K562 (cell line): ENCODE data around the gene DNAJC9. TPM values are rescaled to one million over a fixed set of nuclear protein-coding genes. Genes with fewer than 3 reads are reported as not detected.

Experiments
- ATAC-seq: fragments of 200-7000 bp; cut with Tn5 transposase; 3 replicates; pipeline ENCODE4 v1.9.1; 2020; ENCODE audit warnings: moderate library complexity
- BruUV-seq: library from RNA; stranded (reverse); fragments of 400-500 nt; replicated peaks from 2 replicates; lab custom pipeline; 2021; lab: Mats Ljungman, UMichigan
- CTCF ChIA-PET: fragments of 300-600 bp; formaldehyde crosslinking; extraction: SDS; loops from one replicate; lab custom pipeline; 2021; ENCODE audit warnings: low intra/inter-chr PET ratio; lab: Yijun Ruan, JAX
- POLR2A ChIA-PET: fragments of 300-600, 350-650 bp; sonication (Branson Sonifier 250); formaldehyde crosslinking; extraction: SDS; loops from one replicate; lab custom pipeline; 2021; ENCODE audit warnings: antibody characterized with exemption, inconsistent platforms; lab: Yijun Ruan, JAX
- DNase-seq, 4 experiments: peaks; one replicate each; pipeline versions ENCODE4 v3.0.0 to v3.0.0-alpha.2; 2011 to 2018; ENCODE audit warnings: low spot score in 3 of 4, mixed read lengths in 3 of 4; ENCODE audit errors: extremely low read depth in 1 of 4
- FAIRE-seq: peaks from 2 replicates; lab custom pipeline; 2011; peaks lifted over from hg19 to GRCh38; lab: Jason Lieb, UNC
- H2AFZ ChIP-seq: 2 replicates; pipeline ENCODE4 v1.6.0; 2011; ENCODE audit warnings: low read depth, low read length, control low read depth, inconsistent platforms
- H3K27ac ChIP-seq: fragments of 200-600 bp; 3 replicates; pipeline ENCODE4 v1.8.0; 2011; ENCODE audit warnings: low read depth, mild to moderate bottlenecking, control low read depth, inconsistent platforms, low read length, moderate library complexity, mixed read lengths; ENCODE audit errors: extremely low read depth
- H3K27me3 ChIP-seq, 2 experiments: fragments of 300-600 bp in 1 of 2; 2 replicates in 1 of 2; 3 replicates in 1 of 2; pipeline versions ENCODE4 v1.6.0 to v1.8.0; 2011; ENCODE audit warnings: inconsistent platforms in 2 of 2, low read length in 2 of 2, mild to moderate bottlenecking in 1 of 2, mixed read lengths in 1 of 2, moderate library complexity in 1 of 2; ENCODE audit not compliant: control insufficient read depth in 2 of 2, insufficient read depth in 2 of 2
- H3K36me3 ChIP-seq: fragments of 300-600 bp; 3 replicates; pipeline ENCODE4 v1.8.0; 2011; ENCODE audit warnings: mild to moderate bottlenecking, low read length, inconsistent platforms; ENCODE audit not compliant: control insufficient read depth, insufficient read depth
- H3K4me1 ChIP-seq, 2 experiments: fragments of 200-600 bp in 1 of 2; replicated peaks in 1 of 2; 2 replicates in 1 of 2; 3 replicates in 1 of 2; pipeline versions ENCODE4 v1.5.1 to v1.8.0; 2011; ENCODE audit warnings: inconsistent platforms in 2 of 2, low read length in 2 of 2, mild to moderate bottlenecking in 1 of 2, mixed read lengths in 1 of 2, moderate library complexity in 1 of 2; ENCODE audit not compliant: control insufficient read depth in 2 of 2, insufficient read depth in 2 of 2
- H3K4me2 ChIP-seq: 2 replicates; pipeline ENCODE4 v1.6.1; 2011; ENCODE audit warnings: low read length, control low read depth, inconsistent platforms, mixed read lengths; ENCODE audit not compliant: insufficient read depth
- H3K4me3 ChIP-seq: fragments of 200-600 bp; sonication (generic), shearing (Covaris generic); 2 replicates; pipeline ENCODE4 v1.5.1; 2016; ENCODE audit warnings: control low read depth, inconsistent platforms
- H3K79me2 ChIP-seq: fragments of 200-600 bp; 3 replicates; pipeline ENCODE4 v1.8.0; 2011; ENCODE audit warnings: low read length, inconsistent platforms; ENCODE audit not compliant: control insufficient read depth, insufficient read depth
- H3K9ac ChIP-seq, 2 experiments: 2 replicates each; pipeline versions ENCODE4 v1.6.0 to v1.6.1; 2011; ENCODE audit warnings: low read depth in 2 of 2, low read length in 2 of 2, control low read depth in 1 of 2, inconsistent platforms in 1 of 2, mild to moderate bottlenecking in 1 of 2, mixed read lengths in 1 of 2; ENCODE audit not compliant: insufficient read depth in 1 of 2
- H3K9me1 ChIP-seq: one replicate; pipeline ENCODE4 v1.6.0; 2011; ENCODE audit warnings: inconsistent platforms, mild to moderate bottlenecking, low read length, moderate library complexity; ENCODE audit not compliant: control insufficient read depth, insufficient read depth
- H3K9me3 ChIP-seq: replicated peaks from 2 replicates; pipeline ENCODE4 v1.5.1; 2011; ENCODE audit warnings: low read depth, low read length, inconsistent platforms; ENCODE audit not compliant: control insufficient read depth, insufficient read depth
- H4K20me1 ChIP-seq: replicated peaks from 2 replicates; pipeline ENCODE4 v1.6.1; 2011; ENCODE audit warnings: low read length, inconsistent platforms, mixed read lengths; ENCODE audit not compliant: control insufficient read depth, insufficient read depth
- CEBPB ChIP-seq: fragments of 450-650 bp; IDR thresholded peaks from 2 replicates; pipeline ENCODE4 v1.6.1; 2016; ENCODE audit warnings: missing genetic modification characterization, missing compliant biosample characterization
- CEBPG ChIP-seq, 3 experiments: fragments of 200-800 bp in 1 of 3; sonication (Bioruptor generic) in 1 of 3; sonication (generic) in 1 of 3; formaldehyde crosslinking in 1 of 3; IDR thresholded peaks in 2 of 3; conservative IDR thresholded peaks in 1 of 3; 2 replicates each; pipeline versions ENCODE4 v1.6.1 to v1.8.0; 2016 to 2022; ENCODE audit warnings: missing compliant biosample characterization in 2 of 3, missing genetic modification characterization in 2 of 3, mild to moderate bottlenecking in 1 of 3, missing genetic modification reagents in 1 of 3
- GABPA ChIP-seq: fragments of 200-800 bp; sonication (Bioruptor generic); conservative IDR thresholded peaks from 2 replicates; pipeline ENCODE4 v1.6.1; 2016; ENCODE audit warnings: low read depth, missing genetic modification characterization, missing compliant biosample characterization
- KLF10 ChIP-seq: fragments of 250-450 bp; sonication (Bioruptor Pico); IDR thresholded peaks from 2 replicates; pipeline ENCODE4 v1.6.1; 2021; ENCODE audit warnings: matching md5 sums
- SETDB1 ChIP-seq: IDR thresholded peaks from one replicate; pipeline ENCODE4 v1.6.1; 2012; ENCODE audit warnings: low read length, control low read depth, inconsistent platforms
- WGBS: fragments of 100-300 bp; shearing (Covaris generic); methylation state at CpG from one replicate; pipeline ENCODE4 v1.1.6; 2016; ENCODE audit warnings: low coverage, mixed read lengths; ENCODE audit not compliant: insufficient coverage; ENCODE audit errors: missing lambda C conversion rate; 5-methylcytosine and 5-hydroxymethylcytosine counted together
- in situ Hi-C: fragments of 300-500 bp; cut with MboI; formaldehyde crosslinking; loops from 4 replicates; pipeline ENCODE4 v1.15.0; 2018; ENCODE audit warnings: inconsistent platforms, mixed read lengths
- intact Hi-C: fragments of 100-400 bp; cut with micrococcal nuclease; formaldehyde crosslinking; loops from 2 replicates; pipeline ENCODE4 v1.14.2; 2022
- polyA plus RNA-seq, 8 experiments: library from polyadenylated mRNA; depleted of rRNA in 4 of 8; stranded (reverse) in 5 of 8; unstranded in 3 of 8; fragments of >200 nt; fragmentation: Nextera tagmentation in 2 of 8; fragmentation: Illumina TruSeq in 1 of 8; extraction: Ambion mirVana in 2 of 8; extraction: Trizol in 1 of 8; gene quantifications; 2 replicates each; pipeline versions ENCODE4 v1.2.1 to v1.2.3, GENCODE V29; 2011 to 2014; ENCODE audit warnings: inconsistent platforms in 1 of 8, missing spikeins in 1 of 8
- total RNA-seq, 7 experiments: library from RNA; depleted of rRNA in 6 of 7; stranded (reverse); fragments of >200 nt in 6 of 7; fragmentation: Illumina TruSeq in 2 of 7; extraction: Trizol in 2 of 7; gene quantifications; 2 replicates each; pipeline versions ENCODE4 v1.2.1 to v1.2.3, GENCODE V29; 2011 to 2021; ENCODE audit warnings: low replicate concordance in 1 of 7
- TF ChIP-seq, protein P1 (sequence below): fragments of 450-650 bp; formaldehyde crosslinking; IDR thresholded peaks from 2 replicates; pipeline ENCODE4 v1.4.0; 2022; ENCODE audit warnings: mild to moderate bottlenecking, moderate library complexity

The DNAJC9 gene
- total and polyA plus RNA-seq, 9 of the 15 experiments (the other 6 are each of a cell fraction or from before 2014, with no cell fraction given), result 66.7 to 133 (median 102) TPM

GRCh38 chr10:73220989-73221388, 26.1 kb downstream of the DNAJC9 start:
- no peaks in the 10 kb centered on the region for H3K9me3 ChIP-seq
- in situ Hi-C loops (no loop called here), intact Hi-C loops (no loop called here)
- no peaks in the 10 kb centered on the region for H3K27me3 ChIP-seq
- TF ChIP-seq SETDB1, result no peak
- no peak for TF ChIP-seq CEBPG (CRISPR knock-in tag; IDR thresholded peaks at IDR 0.05)
- peak; percentile 17 to 85; a peak in 2 of 4 replicates for TF ChIP-seq CEBPG (tag; conservative IDR thresholded peaks at IDR 0.05 in 1 of 2, IDR thresholded peaks at IDR 0.05 in 1 of 2)
- no peak for TF ChIP-seq GABPA (tag)
- no peak for TF ChIP-seq KLF10 (CRISPR knock-in tag)
- TF ChIP-seq, protein P1, sequence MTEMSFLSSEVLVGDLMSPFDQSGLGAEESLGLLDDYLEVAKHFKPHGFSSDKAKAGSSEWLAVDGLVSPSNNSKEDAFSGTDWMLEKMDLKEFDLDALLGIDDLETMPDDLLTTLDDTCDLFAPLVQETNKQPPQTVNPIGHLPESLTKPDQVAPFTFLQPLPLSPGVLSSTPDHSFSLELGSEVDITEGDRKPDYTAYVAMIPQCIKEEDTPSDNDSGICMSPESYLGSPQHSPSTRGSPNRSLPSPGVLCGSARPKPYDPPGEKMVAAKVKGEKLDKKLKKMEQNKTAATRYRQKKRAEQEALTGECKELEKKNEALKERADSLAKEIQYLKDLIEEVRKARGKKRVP (CRISPR knock-in tag), result no peak
- TF ChIP-seq CEBPB, result peak; percentile 80; the same call in 1 of the 2 replicates
- FAIRE-seq, result no peak
- no peaks in the 10 kb centered on the region for H3K79me2 ChIP-seq
- POLR2A ChIA-PET, result interaction anchor here (0.5 to 1.2 kb wide), 2 partner anchors 13 to 56 kb away, joined by 3 to 5 read pairs; no protein-coding TSS in a partner anchor
- no peak for ATAC-seq
- H3K36me3 ChIP-seq, result no peaks in the 10 kb centered on the region
- H3K27ac ChIP-seq, result no peak overlapping the region
- H4K20me1 ChIP-seq, result no peaks in the 10 kb centered on the region
- H2AFZ ChIP-seq, result no peak overlapping the region
- H3K4me2 ChIP-seq, result no peak overlapping the region
- H3K9me1 ChIP-seq, result no peaks in the 10 kb centered on the region
- H3K4me3 ChIP-seq, result no peak overlapping the region
- CTCF ChIA-PET, result no interaction called here
- no peak for DNase-seq
- WGBS, result 89% methylated on average over 1 of the region's 1 CpG
- peaks cover 0 to 9% of the 10 kb centered on the region in 2 experiments; a peak in 2 of 5 replicates for H3K4me1 ChIP-seq
- no TSS peak for BruUV-seq
- H3K9ac ChIP-seq, result no peak overlapping the region
